GM12878 (cell line): Measurements from ENCODE around the gene MRPL33. TPM values are rescaled to one million over a fixed set of nuclear protein-coding genes. Genes with fewer than 3 reads are reported as not detected.

ENCODE experiments used
- ATAC-seq: fragments of 200-7000 bp; cut with Tn5 transposase; 3 replicates; pipeline ENCODE4 v1.9.1; 2020; ENCODE audit warnings: mild to moderate bottlenecking, moderate library complexity
- BruUV-seq: library from RNA; stranded (reverse); fragments of 400-500 nt; replicated peaks from 2 replicates; lab custom pipeline; 2021; lab: Mats Ljungman, UMichigan
- CTCF ChIA-PET: fragments of 300-600 bp; sonication (Branson Sonifier 250); formaldehyde crosslinking; extraction: SDS; loops from one replicate; lab custom pipeline; 2021; ENCODE audit warnings: inconsistent platforms; lab: Yijun Ruan, JAX
- POLR2A ChIA-PET: fragments of 350-600 bp; formaldehyde crosslinking; extraction: SDS; loops from one replicate; lab custom pipeline; 2021; ENCODE audit warnings: inconsistent platforms; lab: Charles Lee
- RAD21 ChIA-PET: fragments of 300-600 bp; sonication (Branson Sonifier 250); formaldehyde crosslinking; loops from one replicate; lab custom pipeline; 2023; ENCODE audit warnings: antibody characterized with exemption; ENCODE audit not compliant: unreplicated experiment; lab: Charles Lee
- SMC1A ChIA-PET: fragments of 300-600 bp; sonication (Branson Sonifier 250); formaldehyde crosslinking; loops from one replicate; lab custom pipeline; 2023; ENCODE audit not compliant: unreplicated experiment, uncharacterized antibody; lab: Charles Lee
- DNase-seq: peaks from one replicate; pipeline ENCODE4 v3.0.0-alpha.2; 2011; ENCODE audit warnings: low read depth, low spot score
- FAIRE-seq: peaks from 3 replicates; lab custom pipeline; 2011; peaks lifted over from hg19 to GRCh38; lab: Jason Lieb, UNC
- H2AFZ ChIP-seq: 2 replicates; pipeline ENCODE4 v1.6.0; 2011; ENCODE audit warnings: low read depth, low read length, control low read depth; ENCODE audit not compliant: control insufficient read depth
- H3K27ac ChIP-seq: 2 replicates; pipeline ENCODE4 v1.5.1; 2011; ENCODE audit warnings: control low read depth; ENCODE audit not compliant: control insufficient read depth, insufficient read depth
- H3K27me3 ChIP-seq, 2 experiments: replicated peaks in 1 of 2; 2 replicates each; pipeline versions ENCODE4 v1.6.0 to v1.6.1; 2011; ENCODE audit warnings: low read length in 1 of 2; ENCODE audit not compliant: control insufficient read depth in 2 of 2, insufficient read depth in 2 of 2
- H3K36me3 ChIP-seq, 2 experiments: 2 replicates each; pipeline ENCODE4 v1.5.1; 2011; ENCODE audit warnings: low read length in 1 of 2; ENCODE audit not compliant: control insufficient read depth in 2 of 2, insufficient read depth in 2 of 2
- H3K4me1 ChIP-seq: 2 replicates; pipeline ENCODE4 v1.6.1; 2011; ENCODE audit warnings: mild to moderate bottlenecking, low read length, moderate library complexity, mixed read lengths; ENCODE audit not compliant: control insufficient read depth, insufficient read depth
- H3K4me2 ChIP-seq: 2 replicates; pipeline ENCODE4 v1.6.0; 2011; ENCODE audit warnings: control low read depth; ENCODE audit not compliant: control insufficient read depth, insufficient read depth
- H3K4me3 ChIP-seq: fragments of 200-600 bp; sonication (generic); 2 replicates; pipeline ENCODE4 v1.5.1; 2016
- H3K79me2 ChIP-seq: 2 replicates; pipeline ENCODE4 v1.6.0; 2011; ENCODE audit warnings: low read length; ENCODE audit not compliant: control insufficient read depth, insufficient read depth
- H3K9ac ChIP-seq: 2 replicates; pipeline ENCODE4 v1.8.0; 2011; ENCODE audit warnings: low read length, control low read depth, mixed read lengths; ENCODE audit not compliant: control insufficient read depth, insufficient read depth
- H3K9me3 ChIP-seq: replicated peaks from 3 replicates; pipeline ENCODE4 v1.5.1; 2011; ENCODE audit warnings: mild to moderate bottlenecking, low read length; ENCODE audit not compliant: control insufficient read depth, insufficient read depth
- H4K20me1 ChIP-seq: 2 replicates; pipeline ENCODE4 v1.6.0; 2011; ENCODE audit not compliant: control insufficient read depth, insufficient read depth
- SMAD1 ChIP-seq: fragments of 450-650 bp; IDR thresholded peaks from 2 replicates; pipeline ENCODE4 v1.6.1; 2018; ENCODE audit warnings: mild to moderate bottlenecking, low read depth; ENCODE audit not compliant: partially characterized antibody
- SP1 ChIP-seq: IDR thresholded peaks from one replicate; pipeline ENCODE4 v1.6.1; 2011; ENCODE audit warnings: low read depth, low read length
- SREBF1 ChIP-seq: IDR thresholded peaks from 2 replicates; pipeline ENCODE4 v1.6.1; 2012; ENCODE audit warnings: mild to moderate bottlenecking, low read length
- TCF7 ChIP-seq: IDR thresholded peaks from 2 replicates; pipeline ENCODE4 v1.6.1; 2014; ENCODE audit warnings: antibody characterized with exemption, borderline replicate concordance
- ZBTB40 ChIP-seq: fragments of 450-650 bp; IDR thresholded peaks from 2 replicates; pipeline ENCODE4 v1.6.1; 2016; ENCODE audit warnings: mild to moderate bottlenecking, moderate library complexity, borderline replicate concordance
- ZNF274 ChIP-seq: IDR thresholded peaks from one replicate; pipeline ENCODE4 v1.8.0; 2011; ENCODE audit not compliant: insufficient read length, insufficient read depth
- WGBS: methylation state at CpG from one replicate; pipeline ENCODE4 v1.1.6; 2016; ENCODE audit warnings: low lambda C conversion rate; ENCODE audit not compliant: insufficient replicate concordance, insufficient coverage; ENCODE audit errors: missing lambda C conversion rate; 5-methylcytosine and 5-hydroxymethylcytosine counted together
- in situ Hi-C: fragments of 300-500 bp; cut with MboI; formaldehyde crosslinking; loops from 9 replicates; pipeline ENCODE4 v1.14.3; 2018; ENCODE audit warnings: mixed read lengths
- intact Hi-C: fragments of 100-400 bp; cut with micrococcal nuclease; formaldehyde crosslinking; loops from one replicate; pipeline ENCODE4 v1.14.2; 2022; ENCODE audit not compliant: unreplicated experiment
- polyA plus RNA-seq, 11 experiments: library from polyadenylated mRNA; depleted of rRNA in 4 of 11; unstranded in 6 of 11; stranded (reverse) in 5 of 11; fragments of >200 nt; fragmentation: Nextera tagmentation in 4 of 11; fragmentation: Illumina TruSeq in 1 of 11; extraction: Ambion mirVana in 4 of 11; extraction: Trizol in 1 of 11; gene quantifications; 1 replicate in 1 of 11; 2 replicates in 10 of 11; pipeline versions ENCODE4 v1.2.1 to v1.2.3, GENCODE V29; 2011 to 2016; ENCODE audit warnings: inconsistent platforms in 2 of 11, missing spikeins in 2 of 11, low read depth in 1 of 11
- total RNA-seq, 4 experiments: library from RNA; depleted of rRNA in 3 of 4; stranded (reverse); fragments of >200 nt in 3 of 4; fragmentation: Illumina TruSeq in 1 of 4; extraction: Trizol in 1 of 4; gene quantifications; 2 replicates each; pipeline versions ENCODE4 v1.2.1 to v1.2.3, GENCODE V29; 2013 to 2021

Gene MRPL33
- total and polyA plus RNA-seq, 10 of the 15 experiments (the other 5 are each of a cell fraction or from before 2014, with no cell fraction given), result 50.1 to 318 (median 160) TPM

- intact Hi-C loops (no loop called here), in situ Hi-C loops (no loop called here)
- ChIA-PET SMC1A (interaction anchor here (1.0 to 1.2 kb wide), 2 partner anchors 26 to 105 kb away, joined by 3 read pairs; no protein-coding TSS in a partner anchor), POLR2A (no interaction called here), CTCF (interaction anchor here (1.4 kb wide), 1 partner anchor 47 kb away, joined by 6 read pairs; no protein-coding TSS in a partner anchor), RAD21 (no interaction called here)
- H4K20me1 ChIP-seq, result no peaks in the 10 kb centered on the region
- H2AFZ ChIP-seq, result no peak overlapping the region
- no peak overlapping the region for H3K27ac ChIP-seq
- DNase-seq, result no peak
- no peaks in the 10 kb centered on the region for H3K36me3 ChIP-seq
- no peak overlapping the region for H3K4me2 ChIP-seq
- FAIRE-seq, result no peak
- H3K27me3 ChIP-seq, result peaks cover 0 to 3% of the 10 kb centered on the region in 2 experiments; a peak in 2 of 4 replicates
- no peak overlapping the region for H3K9ac ChIP-seq
- no peaks in the 10 kb centered on the region for H3K79me2 ChIP-seq
- H3K9me3 ChIP-seq, result no peaks in the 10 kb centered on the region; the same call in 2 of the 3 replicates
- no peak overlapping the region for H3K4me3 ChIP-seq
- BruUV-seq, result no TSS peak
- ATAC-seq, result no peak
- peaks cover 3% of the 10 kb centered on the region; the same call in 1 of the 2 replicates for H3K4me1 ChIP-seq
- TF ChIP-seq SMAD1 (no peak), SREBF1 (no peak), ZNF274 (no peak), SP1 (no peak), ZBTB40 (no peak), TCF7 (no peak)
- WGBS, result 14% methylated on average over 3 of the region's 3 CpGs
These were observed 41.3 kb upstream of the MRPL33 start for GRCh38 chr2:27730261-27730662.
